OCI-LY7 (cell line): ENCODE measurements around the gene NUDCD3.

Experiments
- EZH2phosphoT487 ChIP-seq: fragments of 200-600 bp; sonication (generic); IDR thresholded peaks from 2 replicates; pipeline ENCODE4 v1.6.1; 2018; ENCODE audit warnings: low read depth, borderline replicate concordance, mild to moderate bottlenecking, mixed run types, antibody characterized with exemption, low read length, moderate library complexity, mixed read lengths
- TF ChIP-seq, protein P1 (sequence below): fragments of 200-600 bp; sonication (generic); conservative IDR thresholded peaks from 2 replicates; pipeline ENCODE4 v1.5.1; 2014; ENCODE audit warnings: mild to moderate bottlenecking, antibody characterized with exemption, low read length, moderate library complexity, mixed read lengths

DNA sequence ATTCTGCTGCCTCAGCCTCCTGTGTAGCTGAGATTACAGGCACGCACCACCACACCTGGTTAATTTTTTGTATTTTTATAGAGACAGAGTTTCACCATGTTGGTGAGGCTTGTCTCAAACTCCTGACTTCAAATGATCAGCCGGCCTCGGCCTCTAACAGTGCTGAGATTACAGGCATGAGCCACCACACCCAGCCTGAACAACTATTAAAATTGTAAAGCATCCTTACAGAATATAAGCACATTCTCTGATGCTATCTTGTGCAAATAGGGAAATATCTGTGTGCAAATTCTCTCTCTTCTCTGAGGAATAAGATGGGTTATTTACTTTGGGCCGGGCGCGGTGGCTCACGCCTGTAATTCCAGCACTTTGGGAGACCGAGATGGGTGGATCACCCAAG, 12.5 kb downstream of the NUDCD3 start:
- TF ChIP-seq, protein P1, sequence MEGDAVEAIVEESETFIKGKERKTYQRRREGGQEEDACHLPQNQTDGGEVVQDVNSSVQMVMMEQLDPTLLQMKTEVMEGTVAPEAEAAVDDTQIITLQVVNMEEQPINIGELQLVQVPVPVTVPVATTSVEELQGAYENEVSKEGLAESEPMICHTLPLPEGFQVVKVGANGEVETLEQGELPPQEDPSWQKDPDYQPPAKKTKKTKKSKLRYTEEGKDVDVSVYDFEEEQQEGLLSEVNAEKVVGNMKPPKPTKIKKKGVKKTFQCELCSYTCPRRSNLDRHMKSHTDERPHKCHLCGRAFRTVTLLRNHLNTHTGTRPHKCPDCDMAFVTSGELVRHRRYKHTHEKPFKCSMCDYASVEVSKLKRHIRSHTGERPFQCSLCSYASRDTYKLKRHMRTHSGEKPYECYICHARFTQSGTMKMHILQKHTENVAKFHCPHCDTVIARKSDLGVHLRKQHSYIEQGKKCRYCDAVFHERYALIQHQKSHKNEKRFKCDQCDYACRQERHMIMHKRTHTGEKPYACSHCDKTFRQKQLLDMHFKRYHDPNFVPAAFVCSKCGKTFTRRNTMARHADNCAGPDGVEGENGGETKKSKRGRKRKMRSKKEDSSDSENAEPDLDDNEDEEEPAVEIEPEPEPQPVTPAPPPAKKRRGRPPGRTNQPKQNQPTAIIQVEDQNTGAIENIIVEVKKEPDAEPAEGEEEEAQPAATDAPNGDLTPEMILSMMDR: no peak
- no peak for TF ChIP-seq EZH2phosphoT487
